SK-N-SH treated with all-trans-retinoic acid at 6 μM for 48 hours (cell line): ENCODE data around the gene SMCR8.

Experiments used
- ATAC-seq: fragments of 200-7000 bp; cut with Tn5 transposase; 3 replicates; pipeline ENCODE4 v1.9.1; 2020; ENCODE audit warnings: mild to moderate bottlenecking, moderate library complexity
- ARNTL ChIP-seq: fragments of 450-650 bp; formaldehyde crosslinking; IDR thresholded peaks from 2 replicates; pipeline ENCODE4 v1.5.0; 2020; ENCODE audit warnings: low read depth, mild to moderate bottlenecking, moderate library complexity, borderline replicate concordance
- BACH2 ChIP-seq: fragments of 250-450 bp; sonication (Bioruptor Pico); IDR thresholded peaks from 2 replicates; pipeline ENCODE4 v1.9.0; 2021; ENCODE audit warnings: mild to moderate bottlenecking, borderline replicate concordance
- CSDC2 ChIP-seq: fragments of 250-450 bp; sonication (Bioruptor Pico); IDR thresholded peaks from 2 replicates; pipeline ENCODE4 v1.5.0; 2020; ENCODE audit warnings: mild to moderate bottlenecking, moderate library complexity
- CSRNP3 ChIP-seq: fragments of 250-450 bp; sonication (Bioruptor Pico); IDR thresholded peaks from 2 replicates; pipeline ENCODE4 v1.5.1; 2021; ENCODE audit warnings: mild to moderate bottlenecking, moderate library complexity
- ESRRG ChIP-seq: fragments of 250-450 bp; sonication (Bioruptor Pico); IDR thresholded peaks from 2 replicates; pipeline ENCODE4 v1.6.1; 2021; ENCODE audit warnings: mild to moderate bottlenecking
- GLIS3 ChIP-seq: fragments of 250-450 bp; sonication (Bioruptor Pico); IDR thresholded peaks from 2 replicates; pipeline ENCODE4 v1.5.0; 2020; ENCODE audit warnings: mild to moderate bottlenecking, moderate library complexity
- OSR1 ChIP-seq: fragments of 250-450 bp; sonication (Bioruptor Pico); IDR thresholded peaks from 2 replicates; pipeline ENCODE4 v1.8.0; 2022; ENCODE audit warnings: moderate library complexity, mild to moderate bottlenecking, inconsistent platforms
- PATZ1 ChIP-seq: fragments of 250-450 bp; sonication (Bioruptor Pico); IDR thresholded peaks from 2 replicates; pipeline ENCODE4 v1.8.0; 2020; ENCODE audit warnings: mild to moderate bottlenecking, moderate library complexity, borderline replicate concordance
- POU6F1 ChIP-seq: fragments of 250-450 bp; sonication (Bioruptor Pico); IDR thresholded peaks from 2 replicates; pipeline ENCODE4 v1.8.0; 2021; ENCODE audit warnings: low read depth, mild to moderate bottlenecking, moderate library complexity, borderline replicate concordance
- PPARA ChIP-seq: fragments of 250-450 bp; sonication (Bioruptor Pico); IDR thresholded peaks from 2 replicates; pipeline ENCODE4 v1.5.0; 2020; ENCODE audit warnings: mild to moderate bottlenecking, borderline replicate concordance
- RARB ChIP-seq: fragments of 250-450 bp; sonication (Bioruptor Pico); IDR thresholded peaks from 2 replicates; pipeline ENCODE4 v1.8.0; 2021; ENCODE audit warnings: mild to moderate bottlenecking, moderate library complexity
- SNAI2 ChIP-seq: fragments of 250-450 bp; sonication (Bioruptor Pico); IDR thresholded peaks from 2 replicates; pipeline ENCODE4 v1.5.0; 2020; ENCODE audit warnings: mild to moderate bottlenecking, moderate library complexity
- TOX ChIP-seq: fragments of 250-450 bp; sonication (Bioruptor Pico); IDR thresholded peaks from 2 replicates; pipeline ENCODE4 v1.8.0; 2021; ENCODE audit warnings: mild to moderate bottlenecking, moderate library complexity, borderline replicate concordance
- ZC3H10 ChIP-seq: fragments of 250-450 bp; sonication (Bioruptor Pico); IDR thresholded peaks from 2 replicates; pipeline ENCODE4 v1.5.1; 2021; ENCODE audit warnings: mild to moderate bottlenecking, moderate library complexity
- ZFP3 ChIP-seq: fragments of 250-450 bp; sonication (Bioruptor Pico); IDR thresholded peaks from 2 replicates; pipeline ENCODE4 v1.5.0; 2020; ENCODE audit warnings: mild to moderate bottlenecking, moderate library complexity
- ZFP30 ChIP-seq: fragments of 450-650 bp; formaldehyde crosslinking; IDR thresholded peaks from 2 replicates; pipeline ENCODE4 v1.5.0; 2022; ENCODE audit warnings: mild to moderate bottlenecking, moderate library complexity
- ZNF565 ChIP-seq: fragments of 450-650 bp; formaldehyde crosslinking; conservative IDR thresholded peaks from 2 replicates; pipeline ENCODE4 v1.5.0; 2020; ENCODE audit warnings: low read depth, mild to moderate bottlenecking, moderate library complexity
- ZNF70 ChIP-seq: fragments of 450-650 bp; formaldehyde crosslinking; IDR thresholded peaks from 2 replicates; pipeline ENCODE4 v1.5.0; 2020; ENCODE audit warnings: mild to moderate bottlenecking, moderate library complexity
- TF ChIP-seq, protein P1 (sequence below): fragments of 250-450 bp; sonication (Bioruptor Pico); IDR thresholded peaks from 2 replicates; pipeline ENCODE4 v1.5.0; 2020; ENCODE audit warnings: mild to moderate bottlenecking, moderate library complexity
- TF ChIP-seq, protein P2 (sequence below): fragments of 250-450 bp; sonication (Bioruptor Pico); IDR thresholded peaks from 2 replicates; pipeline ENCODE4 v1.5.1; 2020; ENCODE audit warnings: low read depth, mild to moderate bottlenecking, moderate library complexity

Gene SMCR8

GRCh38 chr17:18315961-18316360 lies 868 bp downstream of the SMCR8 start:
- no peak for TF ChIP-seq TOX (CRISPR knock-in tag)
- TF ChIP-seq POU6F1 (CRISPR knock-in tag) = no peak
- TF ChIP-seq GLIS3 (CRISPR knock-in tag) = no peak
- no peak for TF ChIP-seq OSR1 (CRISPR knock-in tag)
- no peak for TF ChIP-seq PATZ1 (CRISPR knock-in tag)
- no peak for ATAC-seq

DNA sequence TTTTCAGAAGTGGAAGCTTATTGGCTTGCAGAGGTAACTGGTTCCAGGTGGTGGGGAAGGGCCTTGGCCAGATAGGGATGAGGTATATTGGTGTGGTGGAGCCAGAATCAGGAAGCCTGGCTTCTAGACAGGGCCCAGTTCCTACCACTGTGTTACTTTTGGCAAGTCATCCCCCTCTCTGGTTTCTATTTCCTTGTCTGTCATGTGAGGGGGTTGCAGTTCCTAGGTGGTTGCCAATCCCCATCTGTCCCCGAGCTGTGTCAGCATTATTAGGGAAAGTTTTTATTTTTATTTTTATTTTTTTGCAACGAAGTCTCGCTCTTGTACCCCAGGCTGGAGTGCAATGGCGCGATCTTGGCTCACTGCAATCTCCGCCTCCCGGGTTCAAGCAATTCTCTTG lies 3.0 kb downstream of the SMCR8 start:
- no peak for ATAC-seq
- TF ChIP-seq PATZ1 (CRISPR knock-in tag) (no peak), RARB (CRISPR knock-in tag) (no peak), ZC3H10 (CRISPR knock-in tag) (no peak), ZNF565 (CRISPR knock-in tag) (no peak), ESRRG (CRISPR knock-in tag) (no peak), PPARA (CRISPR knock-in tag) (no peak), ZFP3 (no peak), ZNF70 (no peak), SNAI2 (CRISPR knock-in tag) (no peak), POU6F1 (CRISPR knock-in tag) (no peak), BACH2 (CRISPR knock-in tag) (no peak)
- TF ChIP-seq, protein P1, sequence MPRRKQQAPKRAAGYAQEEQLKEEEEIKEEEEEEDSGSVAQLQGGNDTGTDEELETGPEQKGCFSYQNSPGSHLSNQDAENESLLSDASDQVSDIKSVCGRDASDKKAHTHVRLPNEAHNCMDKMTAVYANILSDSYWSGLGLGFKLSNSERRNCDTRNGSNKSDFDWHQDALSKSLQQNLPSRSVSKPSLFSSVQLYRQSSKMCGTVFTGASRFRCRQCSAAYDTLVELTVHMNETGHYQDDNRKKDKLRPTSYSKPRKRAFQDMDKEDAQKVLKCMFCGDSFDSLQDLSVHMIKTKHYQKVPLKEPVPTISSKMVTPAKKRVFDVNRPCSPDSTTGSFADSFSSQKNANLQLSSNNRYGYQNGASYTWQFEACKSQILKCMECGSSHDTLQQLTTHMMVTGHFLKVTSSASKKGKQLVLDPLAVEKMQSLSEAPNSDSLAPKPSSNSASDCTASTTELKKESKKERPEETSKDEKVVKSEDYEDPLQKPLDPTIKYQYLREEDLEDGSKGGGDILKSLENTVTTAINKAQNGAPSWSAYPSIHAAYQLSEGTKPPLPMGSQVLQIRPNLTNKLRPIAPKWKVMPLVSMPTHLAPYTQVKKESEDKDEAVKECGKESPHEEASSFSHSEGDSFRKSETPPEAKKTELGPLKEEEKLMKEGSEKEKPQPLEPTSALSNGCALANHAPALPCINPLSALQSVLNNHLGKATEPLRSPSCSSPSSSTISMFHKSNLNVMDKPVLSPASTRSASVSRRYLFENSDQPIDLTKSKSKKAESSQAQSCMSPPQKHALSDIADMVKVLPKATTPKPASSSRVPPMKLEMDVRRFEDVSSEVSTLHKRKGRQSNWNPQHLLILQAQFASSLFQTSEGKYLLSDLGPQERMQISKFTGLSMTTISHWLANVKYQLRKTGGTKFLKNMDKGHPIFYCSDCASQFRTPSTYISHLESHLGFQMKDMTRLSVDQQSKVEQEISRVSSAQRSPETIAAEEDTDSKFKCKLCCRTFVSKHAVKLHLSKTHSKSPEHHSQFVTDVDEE (CRISPR knock-in tag) = no peak

DNA sequence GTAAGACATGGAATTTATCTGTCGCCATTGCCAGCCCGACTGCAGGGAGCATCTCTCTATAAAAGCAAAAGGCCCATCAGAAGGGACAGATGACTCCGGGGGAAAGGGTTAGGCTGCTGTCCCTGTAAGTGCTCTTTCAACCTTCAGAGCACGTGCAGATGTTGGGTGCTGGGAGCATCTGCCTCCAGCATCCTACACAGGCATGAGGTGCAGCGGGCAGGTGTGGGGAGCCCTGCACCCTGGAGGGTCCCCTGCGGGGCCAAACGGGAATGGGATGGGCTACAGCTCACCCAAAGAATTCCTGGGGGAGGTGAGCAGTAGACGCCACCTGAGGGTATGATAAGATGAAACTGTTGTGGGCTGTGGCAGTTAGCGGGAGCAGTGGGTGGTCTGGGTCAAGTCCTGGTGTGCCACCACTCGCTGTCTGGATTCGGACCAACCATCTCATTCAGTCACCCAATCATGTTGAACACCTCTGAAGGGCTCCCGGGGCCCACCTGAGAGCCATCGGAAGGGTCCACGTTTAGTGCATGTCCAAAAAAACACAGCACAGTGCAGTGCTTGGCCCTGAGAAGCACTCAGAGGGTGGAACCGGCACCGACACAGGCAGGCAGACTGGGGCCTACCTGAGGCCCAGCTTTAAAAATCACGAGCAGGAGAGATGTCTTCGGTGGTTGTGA lies 3.8 kb downstream of the SMCR8 start:
- ATAC-seq = no peak
- TF ChIP-seq CSRNP3 (CRISPR knock-in tag) = no peak
- no peak for TF ChIP-seq TOX (CRISPR knock-in tag)
- TF ChIP-seq BACH2 (CRISPR knock-in tag) = no peak
- TF ChIP-seq CSDC2 (CRISPR knock-in tag) = no peak
- TF ChIP-seq GLIS3 (CRISPR knock-in tag) = no peak
- no peak for TF ChIP-seq ARNTL (CRISPR knock-in tag)
- TF ChIP-seq, protein P2, sequence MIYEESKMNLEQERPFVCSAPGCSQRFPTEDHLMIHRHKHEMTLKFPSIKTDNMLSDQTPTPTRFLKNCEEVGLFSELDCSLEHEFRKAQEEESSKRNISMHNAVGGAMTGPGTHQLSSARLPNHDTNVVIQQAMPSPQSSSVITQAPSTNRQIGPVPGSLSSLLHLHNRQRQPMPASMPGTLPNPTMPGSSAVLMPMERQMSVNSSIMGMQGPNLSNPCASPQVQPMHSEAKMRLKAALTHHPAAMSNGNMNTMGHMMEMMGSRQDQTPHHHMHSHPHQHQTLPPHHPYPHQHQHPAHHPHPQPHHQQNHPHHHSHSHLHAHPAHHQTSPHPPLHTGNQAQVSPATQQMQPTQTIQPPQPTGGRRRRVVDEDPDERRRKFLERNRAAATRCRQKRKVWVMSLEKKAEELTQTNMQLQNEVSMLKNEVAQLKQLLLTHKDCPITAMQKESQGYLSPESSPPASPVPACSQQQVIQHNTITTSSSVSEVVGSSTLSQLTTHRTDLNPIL (CRISPR knock-in tag) = no peak
- no peak for TF ChIP-seq ZNF565 (CRISPR knock-in tag)
- no peak for TF ChIP-seq ZFP30 (CRISPR knock-in tag)
- TF ChIP-seq PATZ1 (CRISPR knock-in tag) = no peak
- TF ChIP-seq ZFP3 = no peak
